OCI-LY7 (cell line): ENCODE measurements around the gene WIPF3. TPM values are rescaled to one million over a fixed set of nuclear protein-coding genes. Genes with fewer than 3 reads are reported as not detected.

ENCODE experiments used
- BruUV-seq: library from RNA; stranded (reverse); fragments of 400-500 nt; replicated peaks from 2 replicates; lab custom pipeline; 2021; lab: Mats Ljungman, UMichigan
- CTCF ChIA-PET: fragments of 300-600 bp; sonication (Branson Sonifier 250); formaldehyde crosslinking; loops from one replicate; lab custom pipeline; 2022; ENCODE audit warnings: antibody characterized with exemption; ENCODE audit not compliant: unreplicated experiment; lab: Charles Lee
- POLR2A ChIA-PET: fragments of 300-600 bp; sonication (Branson Sonifier 250); formaldehyde crosslinking; loops from one replicate; lab custom pipeline; 2022; ENCODE audit warnings: antibody characterized with exemption; lab: Charles Lee
- DNase-seq: peaks from one replicate; pipeline ENCODE4 v3.0.0-alpha.2; 2015; ENCODE audit warnings: low spot score
- H2AFZ ChIP-seq: fragments of 200-600 bp; sonication (generic), shearing (Covaris generic); 2 replicates; pipeline ENCODE4 v1.6.1; 2014; ENCODE audit warnings: mild to moderate bottlenecking, antibody characterized with exemption, low read length, moderate library complexity
- H3K27ac ChIP-seq: fragments of 200-600 bp; sonication (generic); 2 replicates; pipeline ENCODE4 v1.5.1; 2014; ENCODE audit warnings: mixed run types, low read depth, mild to moderate bottlenecking, moderate library complexity, low read length, inconsistent platforms; ENCODE audit not compliant: poor library complexity, severe bottlenecking
- H3K36me3 ChIP-seq: fragments of 200-600 bp; sonication (generic); 2 replicates; pipeline ENCODE4 v1.6.1; 2014; ENCODE audit warnings: mild to moderate bottlenecking, antibody characterized with exemption, low read length, moderate library complexity, mixed read lengths; ENCODE audit not compliant: insufficient read depth
- H3K4me1 ChIP-seq: fragments of 200-600 bp; sonication (generic); 2 replicates; pipeline ENCODE4 v1.5.1; 2014; ENCODE audit warnings: mild to moderate bottlenecking, low read length; ENCODE audit not compliant: insufficient read depth, poor library complexity, severe bottlenecking
- H3K4me2 ChIP-seq: fragments of 200-600 bp; sonication (generic); 2 replicates; pipeline ENCODE4 v1.6.1; 2014; ENCODE audit warnings: mild to moderate bottlenecking, low read length
- H3K4me3 ChIP-seq: fragments of 200-600 bp; sonication (generic); 2 replicates; pipeline ENCODE4 v1.5.1; 2014; ENCODE audit warnings: mild to moderate bottlenecking, low read depth, low read length; ENCODE audit not compliant: poor library complexity, severe bottlenecking
- H3K79me2 ChIP-seq: fragments of 200-600 bp; sonication (generic); 2 replicates; pipeline ENCODE4 v1.6.1; 2016; ENCODE audit warnings: low read depth, mild to moderate bottlenecking, low read length, moderate library complexity, mixed read lengths; ENCODE audit not compliant: insufficient read depth
- H3K9me2 ChIP-seq: fragments of 200-600 bp; sonication (generic); 2 replicates; pipeline ENCODE4 v1.6.1; 2016; ENCODE audit warnings: mild to moderate bottlenecking, low read length, mixed read lengths; ENCODE audit not compliant: insufficient read depth
- H3K9me3 ChIP-seq: fragments of 200-600 bp; sonication (generic); 2 replicates; pipeline ENCODE4 v1.6.1; 2014; ENCODE audit warnings: mild to moderate bottlenecking, mixed run types, low read length, mixed read lengths
- H4K20me1 ChIP-seq: fragments of 200-600 bp; sonication (generic); 2 replicates; pipeline ENCODE4 v1.6.1; 2014; ENCODE audit warnings: mild to moderate bottlenecking, antibody characterized with exemption, low read length, moderate library complexity, mixed read lengths; ENCODE audit not compliant: insufficient read depth
- EZH2phosphoT487 ChIP-seq: fragments of 200-600 bp; sonication (generic); IDR thresholded peaks from 2 replicates; pipeline ENCODE4 v1.6.1; 2018; ENCODE audit warnings: low read depth, borderline replicate concordance, mild to moderate bottlenecking, mixed run types, antibody characterized with exemption, low read length, moderate library complexity, mixed read lengths
- intact Hi-C: fragments of 100-400 bp; cut with micrococcal nuclease; formaldehyde crosslinking; loops from one replicate; pipeline ENCODE4 v1.10.0; 2022; ENCODE audit not compliant: unreplicated experiment
- total RNA-seq, 2 experiments: library from RNA; depleted of rRNA in 1 of 2; stranded (reverse); fragments of >200 nt in 1 of 2; shearing (Covaris generic) in 1 of 2; gene quantifications; 2 replicates each; pipeline ENCODE4 v1.2.3, GENCODE V29; 2014 to 2022
- TF ChIP-seq, protein P1 (sequence below): fragments of 200-600 bp; sonication (generic); conservative IDR thresholded peaks from 2 replicates; pipeline ENCODE4 v1.5.1; 2014; ENCODE audit warnings: mild to moderate bottlenecking, antibody characterized with exemption, low read length, moderate library complexity, mixed read lengths

The WIPF3 gene
- total RNA-seq, 2 experiments from 2014 or later: not detected

DNA sequence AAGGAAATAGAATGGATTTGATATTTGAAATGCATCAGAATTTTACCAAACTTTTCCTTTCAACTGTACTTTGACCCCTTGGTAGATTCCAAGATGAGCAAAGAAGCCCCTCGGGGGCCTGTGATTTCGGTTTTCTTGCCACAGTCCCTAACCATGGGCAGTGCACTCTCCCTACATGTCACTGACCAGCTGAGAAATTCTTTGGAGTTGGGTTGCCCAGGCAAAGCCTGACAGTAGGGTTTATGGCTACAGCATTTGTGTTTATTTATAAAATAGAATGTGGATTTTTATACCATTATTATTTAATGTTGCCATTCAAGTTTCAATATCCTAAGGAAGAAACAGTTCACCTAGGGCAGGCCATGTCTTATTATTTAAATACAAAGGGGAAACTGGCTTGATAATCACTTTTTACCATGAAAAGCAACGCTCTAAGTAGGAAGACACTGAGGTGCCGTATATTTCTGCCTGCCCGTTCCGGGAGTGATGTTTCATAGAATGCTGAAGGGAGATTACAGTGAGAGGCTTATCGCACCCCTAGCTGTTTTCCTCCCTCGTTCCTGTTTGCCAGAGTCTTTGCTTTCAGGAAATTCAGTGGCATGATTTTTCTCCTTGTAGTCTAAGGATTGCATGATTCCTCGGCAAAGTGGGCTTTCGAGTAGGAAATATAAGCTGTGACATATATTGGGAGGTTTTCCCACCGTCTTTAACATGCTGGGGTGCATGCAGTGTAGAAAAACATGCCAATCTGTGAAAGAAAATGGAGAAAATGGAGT is 35.8 kb downstream of the WIPF3 start:
- POLR2A ChIA-PET: interaction anchor here (0.7 kb wide), 1 partner anchor 321 kb away, joined by 3 read pairs; no protein-coding TSS in a partner anchor
- H3K36me3 ChIP-seq: no peaks in the 10 kb centered on the region
- H3K79me2 ChIP-seq: no peaks in the 10 kb centered on the region
- no peak overlapping the region for H3K4me2 ChIP-seq
- no peaks in the 10 kb centered on the region for H3K4me1 ChIP-seq
- no peak overlapping the region for H2AFZ ChIP-seq
- DNase-seq: no peak
- no peaks in the 10 kb centered on the region for H4K20me1 ChIP-seq
- TF ChIP-seq EZH2phosphoT487: no peak
- TF ChIP-seq, protein P1, sequence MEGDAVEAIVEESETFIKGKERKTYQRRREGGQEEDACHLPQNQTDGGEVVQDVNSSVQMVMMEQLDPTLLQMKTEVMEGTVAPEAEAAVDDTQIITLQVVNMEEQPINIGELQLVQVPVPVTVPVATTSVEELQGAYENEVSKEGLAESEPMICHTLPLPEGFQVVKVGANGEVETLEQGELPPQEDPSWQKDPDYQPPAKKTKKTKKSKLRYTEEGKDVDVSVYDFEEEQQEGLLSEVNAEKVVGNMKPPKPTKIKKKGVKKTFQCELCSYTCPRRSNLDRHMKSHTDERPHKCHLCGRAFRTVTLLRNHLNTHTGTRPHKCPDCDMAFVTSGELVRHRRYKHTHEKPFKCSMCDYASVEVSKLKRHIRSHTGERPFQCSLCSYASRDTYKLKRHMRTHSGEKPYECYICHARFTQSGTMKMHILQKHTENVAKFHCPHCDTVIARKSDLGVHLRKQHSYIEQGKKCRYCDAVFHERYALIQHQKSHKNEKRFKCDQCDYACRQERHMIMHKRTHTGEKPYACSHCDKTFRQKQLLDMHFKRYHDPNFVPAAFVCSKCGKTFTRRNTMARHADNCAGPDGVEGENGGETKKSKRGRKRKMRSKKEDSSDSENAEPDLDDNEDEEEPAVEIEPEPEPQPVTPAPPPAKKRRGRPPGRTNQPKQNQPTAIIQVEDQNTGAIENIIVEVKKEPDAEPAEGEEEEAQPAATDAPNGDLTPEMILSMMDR: no peak
- intact Hi-C loops: no loop called here
- CTCF ChIA-PET: no interaction called here
- no peak overlapping the region for H3K4me3 ChIP-seq
- H3K9me3 ChIP-seq: no peaks in the 10 kb centered on the region
- H3K9me2 ChIP-seq: no peaks in the 10 kb centered on the region
- no TSS peak for BruUV-seq
- no peak overlapping the region for H3K27ac ChIP-seq

DNA sequence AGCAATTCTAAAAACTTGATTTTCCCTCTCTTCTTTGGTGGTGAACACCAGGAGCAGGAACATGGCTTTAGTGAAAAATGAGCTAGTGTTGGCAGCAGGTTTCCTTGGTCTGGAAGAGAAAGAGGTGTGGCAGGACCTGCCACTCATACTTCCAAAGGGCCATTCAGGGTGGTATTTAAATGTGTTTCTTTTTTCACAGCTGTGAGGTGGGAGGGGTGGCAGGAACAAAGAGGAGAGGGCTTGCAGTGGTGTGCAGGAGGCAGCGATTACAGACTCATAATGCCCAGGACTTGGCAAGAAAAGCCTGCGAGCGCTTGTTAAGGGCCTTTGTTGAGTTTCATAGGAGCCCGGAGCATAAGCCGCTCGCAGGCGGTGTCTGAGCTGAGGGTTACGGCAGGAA is 36.8 kb downstream of the WIPF3 start:
- ChIA-PET CTCF (no interaction called here), POLR2A (no interaction called here)
- no TSS peak for BruUV-seq
- no peak overlapping the region for H3K4me3 ChIP-seq
- H3K79me2 ChIP-seq: no peaks in the 10 kb centered on the region
- no peak overlapping the region for H3K27ac ChIP-seq
- H3K4me2 ChIP-seq: no peak overlapping the region
- no peak for DNase-seq
- H3K4me1 ChIP-seq: no peaks in the 10 kb centered on the region
- H2AFZ ChIP-seq: no peak overlapping the region
- no peaks in the 10 kb centered on the region for H3K9me3 ChIP-seq
- intact Hi-C loops: no loop called here
- TF ChIP-seq, protein P1: no peak
- TF ChIP-seq EZH2phosphoT487: no peak
- H3K36me3 ChIP-seq: no peaks in the 10 kb centered on the region
- no peaks in the 10 kb centered on the region for H3K9me2 ChIP-seq
- H4K20me1 ChIP-seq: no peaks in the 10 kb centered on the region

DNA sequence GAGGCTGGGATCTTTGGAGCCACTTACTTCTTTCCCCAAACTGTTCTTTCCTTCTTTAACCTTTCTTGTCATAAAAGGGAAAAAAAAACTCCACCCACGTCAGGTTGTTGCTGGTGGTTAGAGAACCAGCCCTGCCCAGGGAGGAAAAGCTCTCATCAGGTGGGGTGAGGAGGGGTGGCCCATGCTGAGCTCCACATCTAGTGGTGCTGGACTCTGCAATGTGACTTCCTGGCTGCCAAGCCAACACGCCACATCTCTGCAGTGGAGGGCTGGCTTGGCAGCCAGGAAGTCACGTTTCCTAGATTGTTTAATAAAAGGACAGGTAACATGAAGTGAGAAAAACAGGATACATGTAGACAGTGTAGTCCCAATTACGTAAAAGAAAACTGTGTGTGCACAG is 37.4 kb downstream of the WIPF3 start:
- TF ChIP-seq EZH2phosphoT487: no peak
- TF ChIP-seq, protein P1: no peak
- Histone ChIP-seq H3K4me2 (no peak overlapping the region), H3K36me3 (no peaks in the 10 kb centered on the region), H3K4me1 (no peaks in the 10 kb centered on the region), H3K9me3 (no peaks in the 10 kb centered on the region), H3K9me2 (no peaks in the 10 kb centered on the region), H3K27ac (no peak overlapping the region), H3K4me3 (no peak overlapping the region), H3K79me2 (no peaks in the 10 kb centered on the region), H2AFZ (no peak overlapping the region), H4K20me1 (no peaks in the 10 kb centered on the region)
- POLR2A ChIA-PET: no interaction called here
- intact Hi-C loops: no loop called here
- no TSS peak for BruUV-seq
- CTCF ChIA-PET: no interaction called here
- no peak for DNase-seq
